GM21786 (cell line): ENCODE measurements around the gene SREBF2.

Experiments used
- ATAC-seq: cut with Tn5 transposase; IDR thresholded peaks from one replicate; pipeline ENCODE4 v1.9.1; 2021; ENCODE audit not compliant: unreplicated experiment

The SREBF2 gene

DNA sequence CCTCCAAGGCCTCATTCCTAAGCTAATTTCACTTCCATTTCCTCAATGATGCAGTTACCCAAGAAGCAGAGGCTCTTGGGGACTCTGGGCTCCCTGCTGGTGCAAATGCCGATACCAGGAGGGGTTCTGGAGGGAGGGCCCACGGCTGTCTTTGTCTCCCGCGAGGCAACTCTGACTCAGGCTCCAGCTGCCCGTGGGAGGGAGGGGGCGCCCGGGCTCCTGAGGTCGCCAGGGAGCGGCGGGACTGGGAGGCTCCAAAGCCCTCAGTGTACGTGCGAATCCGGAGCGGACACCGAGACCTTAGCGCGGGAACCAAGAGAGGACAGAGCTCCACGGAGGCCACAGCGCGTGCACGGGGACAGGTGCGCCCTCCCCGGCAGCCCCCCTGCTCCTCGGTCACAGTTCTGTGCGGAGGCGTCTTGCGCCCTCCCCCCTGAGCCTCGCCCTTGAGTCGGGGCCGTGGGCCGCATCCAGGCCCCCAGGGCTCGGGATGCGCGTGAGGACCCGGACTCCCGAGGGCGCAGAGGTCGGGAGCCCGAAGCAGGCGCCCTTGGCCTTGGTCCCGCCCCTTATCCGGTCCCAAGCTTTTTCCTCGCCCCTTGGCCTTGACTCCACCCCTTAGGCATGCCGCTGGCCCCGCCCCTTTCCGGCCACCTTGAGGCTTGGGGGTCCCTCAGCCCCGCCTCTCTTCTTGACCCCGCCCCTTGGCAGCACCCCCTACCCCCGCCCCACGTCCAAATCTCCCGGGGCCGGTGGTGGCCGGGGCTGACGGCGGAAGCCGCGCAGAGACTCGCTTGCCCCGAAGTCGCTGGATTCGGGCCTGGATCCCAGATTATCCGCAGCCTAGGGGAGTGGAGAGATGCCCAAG lies 86.7 kb downstream of the SREBF2 start:
- peak; percentile 48 for ATAC-seq

DNA sequence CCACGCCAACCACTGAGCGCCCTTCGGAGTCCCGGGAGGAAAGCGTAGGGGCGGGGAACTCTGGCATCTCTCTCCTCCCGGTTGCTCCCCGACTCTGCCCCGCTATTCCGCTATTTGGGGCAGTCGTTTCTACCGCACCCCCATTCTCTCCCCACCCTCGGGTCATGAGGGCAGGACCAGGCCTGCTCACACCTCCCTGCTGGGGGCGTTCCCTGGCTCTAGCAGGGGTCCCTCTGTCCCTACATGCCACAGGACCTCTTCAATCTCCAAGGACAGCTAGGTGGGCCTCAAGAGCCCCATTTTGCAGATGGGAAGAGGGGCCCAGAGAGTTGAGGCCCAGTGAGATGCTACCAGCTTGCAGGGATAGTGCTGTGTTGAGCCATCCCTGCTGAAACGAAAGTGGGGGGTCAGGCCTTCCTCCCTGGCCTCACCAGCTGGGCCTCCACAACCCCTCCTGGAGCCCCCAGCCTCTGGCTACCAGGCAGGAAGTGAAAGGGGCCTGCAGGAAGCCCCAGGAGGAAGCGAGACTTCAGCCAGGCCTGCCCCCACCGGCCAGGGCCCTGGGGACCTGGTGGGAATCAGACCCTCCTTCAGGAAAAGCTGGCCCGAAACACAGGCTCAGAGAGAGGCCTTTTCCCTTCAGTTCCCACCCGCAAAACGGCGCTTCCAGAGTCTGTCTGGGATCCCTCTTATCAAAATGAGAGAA lies 87.5 kb downstream of the SREBF2 start:
- ATAC-seq = peak; percentile 20

DNA sequence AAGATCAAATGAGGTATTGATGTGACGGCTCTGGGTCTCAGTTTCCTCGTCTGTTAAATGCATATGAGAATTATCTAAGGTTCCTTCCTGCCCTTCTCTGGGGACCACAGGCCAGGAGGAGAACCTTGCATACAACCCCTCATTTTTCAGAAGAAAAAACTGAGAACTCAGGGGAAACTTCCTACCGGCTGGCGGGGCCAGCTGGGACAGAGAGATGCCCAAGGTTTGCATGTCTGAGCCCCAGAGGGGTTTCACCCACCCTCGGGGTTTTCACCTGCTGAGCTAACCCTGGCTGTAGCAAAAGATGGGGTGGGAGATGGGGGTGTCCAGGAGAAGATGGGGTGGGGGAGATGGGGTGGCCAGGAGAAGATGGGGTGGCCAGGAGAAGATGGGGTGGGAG lies 89.4 kb downstream of the SREBF2 start:
- ATAC-seq = no peak

DNA sequence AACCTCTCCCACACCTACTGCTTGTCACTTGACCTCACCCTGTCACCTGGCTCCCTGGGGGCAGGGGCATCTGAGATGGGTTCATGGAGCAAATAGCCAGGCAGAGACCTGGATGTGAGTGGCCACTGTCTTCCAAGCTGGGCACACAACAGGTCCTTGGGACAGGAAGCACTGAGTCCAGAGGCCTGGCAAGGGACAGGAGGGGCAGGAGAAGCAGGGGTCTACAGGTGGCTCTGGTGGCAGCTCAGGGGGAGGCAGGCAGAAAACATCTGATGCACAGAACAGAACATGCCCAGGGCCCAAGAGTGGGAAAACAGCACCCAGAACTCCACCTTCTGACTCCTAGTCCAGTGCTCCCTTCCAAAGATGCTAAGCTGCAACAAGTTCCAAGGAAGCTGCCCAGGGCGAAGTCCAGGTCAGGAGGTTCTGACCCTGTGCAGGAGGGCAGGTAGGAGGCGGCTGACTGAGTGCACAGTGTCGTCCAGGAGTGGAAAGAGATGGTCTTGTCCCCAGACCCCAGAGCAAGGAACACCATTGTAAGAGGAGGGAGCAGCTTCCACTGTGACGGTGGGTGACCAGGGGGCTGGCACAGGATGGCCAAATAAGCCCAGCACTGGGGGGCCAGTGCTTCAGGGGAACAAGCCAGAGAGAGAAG lies 90.2 kb downstream of the SREBF2 start:
- no peak for ATAC-seq

DNA sequence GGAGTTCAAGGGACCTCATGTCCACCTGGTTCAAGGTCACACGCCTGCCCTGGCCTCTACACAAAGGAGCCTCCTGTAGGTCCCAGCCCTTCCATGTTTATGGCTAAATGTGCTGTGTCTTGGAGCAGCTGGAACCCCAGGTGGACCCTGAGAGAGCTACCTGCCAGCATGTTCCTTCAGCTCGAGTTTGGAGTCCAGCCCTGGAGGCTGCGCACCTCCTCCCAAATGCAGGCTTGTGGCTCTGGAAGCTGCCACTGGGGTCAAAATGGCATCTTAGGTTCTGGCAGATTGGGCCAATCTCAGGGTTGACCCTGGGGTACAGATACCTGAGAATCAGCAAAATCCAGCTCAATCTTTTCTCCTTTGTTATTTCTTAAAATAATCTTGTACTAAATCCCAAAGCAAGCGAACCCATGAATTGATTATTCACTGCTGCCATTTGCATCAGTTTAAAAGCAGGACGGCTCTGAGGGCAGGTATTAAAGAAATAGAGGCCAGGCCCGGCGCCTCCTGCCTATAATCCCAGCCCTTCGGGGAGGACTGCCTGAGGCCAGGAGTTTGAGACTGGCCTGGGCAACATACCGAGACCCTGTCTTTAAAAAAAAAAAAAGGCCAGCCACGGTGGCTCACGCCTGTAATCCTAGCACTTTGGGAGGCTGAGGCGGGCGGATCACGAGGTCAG lies 90.8 kb downstream of the SREBF2 start:
- ATAC-seq = no peak

DNA sequence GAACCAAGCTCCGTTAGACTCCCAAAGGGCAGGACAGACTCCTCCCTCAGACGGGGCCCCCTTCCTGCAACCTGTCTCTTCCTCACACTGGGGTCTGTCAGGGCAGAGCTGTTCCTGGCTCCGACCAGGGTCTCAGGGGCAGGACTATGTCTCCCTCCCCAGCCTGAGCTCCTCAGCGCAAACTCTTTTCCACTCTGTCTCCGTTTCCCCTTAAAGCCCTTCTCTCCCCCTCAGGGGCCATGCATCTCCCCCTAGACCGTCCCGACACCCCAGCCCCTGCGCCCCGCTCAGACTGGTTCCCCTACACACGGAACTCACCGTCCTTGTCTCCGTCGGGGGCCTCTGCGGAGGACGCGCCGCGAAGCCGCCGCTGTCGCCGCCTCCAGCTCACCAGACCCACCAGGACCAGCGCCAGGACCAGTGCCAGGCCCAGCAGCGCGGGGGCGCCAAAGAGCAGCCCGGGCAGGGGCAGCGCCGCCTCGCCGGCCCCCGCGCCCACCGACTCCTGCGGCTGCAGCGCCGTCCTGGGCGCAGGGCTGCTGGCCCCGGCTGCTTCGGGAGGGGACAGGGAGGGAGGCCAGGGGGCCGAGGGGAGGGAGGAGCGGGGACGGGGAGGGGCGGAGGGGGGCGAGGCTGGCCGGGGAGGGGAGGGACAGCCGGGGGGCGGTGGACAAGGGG lies 93.0 kb downstream of the SREBF2 start:
- no peak for ATAC-seq

DNA sequence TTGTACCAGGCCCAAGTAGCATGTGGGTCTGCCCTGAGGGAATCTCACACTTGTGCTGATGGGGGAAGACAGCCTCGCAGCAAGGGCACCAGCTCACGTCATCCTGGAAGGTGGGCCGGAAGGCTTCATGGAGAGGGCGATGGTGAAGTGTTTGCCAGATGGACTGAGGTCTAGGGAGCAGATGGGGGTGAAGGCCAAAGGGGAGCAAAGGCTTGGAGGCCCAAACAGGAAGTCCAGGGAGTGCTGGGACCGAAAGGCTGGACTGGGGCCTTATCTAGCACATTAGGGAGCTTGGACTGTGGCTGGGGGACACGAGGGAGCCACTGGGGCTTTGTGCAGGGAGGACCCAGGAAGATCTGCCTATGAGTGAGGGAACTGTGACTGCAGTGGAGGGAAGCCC lies 94.9 kb downstream of the SREBF2 start:
- no peak for ATAC-seq

DNA sequence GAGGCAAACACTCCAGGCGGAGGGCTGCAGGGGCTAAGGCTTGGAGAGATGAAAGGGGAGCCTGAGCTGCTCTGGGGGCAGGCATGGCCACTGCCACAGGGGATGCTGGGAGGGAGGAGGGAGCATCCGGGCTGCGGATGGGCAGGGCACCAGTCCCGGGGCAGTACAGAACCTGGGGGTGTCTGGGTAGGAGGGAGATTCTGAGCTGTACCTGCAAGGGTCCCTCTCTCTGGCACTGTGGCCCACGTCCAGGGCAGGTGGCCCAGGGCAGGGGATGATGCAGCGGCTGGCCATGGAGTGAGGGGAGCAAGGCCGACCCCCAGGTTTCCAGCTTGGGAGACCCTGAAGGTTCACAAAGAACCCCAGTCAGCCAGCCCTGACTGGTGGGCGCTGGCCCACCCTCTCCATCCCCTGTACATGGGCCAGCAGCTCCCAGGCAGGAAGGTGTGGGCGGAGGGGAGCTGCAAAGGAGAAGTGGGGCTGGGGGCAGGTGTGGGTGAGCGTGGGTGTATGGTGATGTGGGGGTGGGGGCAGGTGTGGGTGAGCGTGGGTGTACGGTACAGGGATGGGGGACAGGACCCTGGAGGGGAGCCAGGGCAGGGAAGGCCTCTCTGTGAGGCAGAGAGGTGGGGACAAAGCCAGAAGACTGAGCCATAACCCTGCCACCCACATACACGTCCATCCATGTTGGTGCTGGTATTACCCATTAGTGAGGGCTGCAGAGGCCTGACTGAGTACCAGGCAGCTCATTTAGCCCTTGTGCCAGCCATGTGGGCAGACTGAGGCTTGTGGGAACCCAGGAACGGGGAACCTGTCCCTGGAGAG lies 95.9 kb downstream of the SREBF2 start:
- no peak for ATAC-seq

DNA sequence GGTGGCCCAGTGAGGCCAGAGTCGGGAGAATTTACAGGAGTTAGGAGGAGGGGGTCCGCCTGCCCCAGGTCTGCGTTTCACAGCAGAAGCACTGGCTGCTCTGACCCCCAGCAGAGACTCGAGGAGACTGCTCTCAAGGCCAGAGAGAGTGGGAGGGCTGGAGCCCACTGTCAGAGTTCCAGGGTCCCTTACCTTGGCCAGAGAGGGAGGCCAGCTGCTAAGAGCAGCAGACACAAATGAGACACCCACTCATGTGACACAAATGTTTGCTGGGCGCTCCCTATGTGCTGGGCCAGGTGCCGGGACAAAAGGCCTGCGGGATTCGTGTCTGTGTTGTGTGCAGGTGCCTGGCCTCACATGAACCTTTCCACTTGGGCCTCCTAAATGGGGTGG lies 96.5 kb downstream of the SREBF2 start:
- no peak for ATAC-seq

DNA sequence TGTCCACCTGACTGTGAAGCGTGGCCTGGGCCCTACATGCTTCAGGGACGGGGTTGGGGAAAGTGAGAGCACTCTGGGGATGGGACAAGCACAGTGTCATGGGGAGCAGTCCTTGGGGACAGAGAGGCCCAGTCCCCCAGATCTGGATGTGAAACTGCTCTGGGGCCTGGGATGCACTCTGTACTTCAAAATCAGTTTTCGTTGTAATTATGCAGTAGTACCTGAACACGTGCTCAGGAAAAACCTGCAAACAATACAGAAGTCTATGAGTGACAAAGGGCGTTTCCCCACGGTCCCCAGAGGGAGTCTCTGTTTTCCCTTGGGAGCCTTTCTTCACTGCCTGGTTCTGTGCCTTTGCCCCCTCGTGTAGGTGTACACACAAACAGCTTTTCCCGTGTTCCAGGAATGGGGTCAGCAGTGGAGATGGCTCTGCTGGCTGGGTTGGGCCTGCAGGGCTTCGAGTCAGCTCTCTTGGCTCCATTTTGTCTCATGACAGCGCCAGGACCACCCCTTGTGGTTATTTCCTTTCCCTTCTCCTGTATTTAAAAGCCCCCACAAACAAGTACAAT lies 98.9 kb downstream of the SREBF2 start:
- no peak for ATAC-seq

DNA sequence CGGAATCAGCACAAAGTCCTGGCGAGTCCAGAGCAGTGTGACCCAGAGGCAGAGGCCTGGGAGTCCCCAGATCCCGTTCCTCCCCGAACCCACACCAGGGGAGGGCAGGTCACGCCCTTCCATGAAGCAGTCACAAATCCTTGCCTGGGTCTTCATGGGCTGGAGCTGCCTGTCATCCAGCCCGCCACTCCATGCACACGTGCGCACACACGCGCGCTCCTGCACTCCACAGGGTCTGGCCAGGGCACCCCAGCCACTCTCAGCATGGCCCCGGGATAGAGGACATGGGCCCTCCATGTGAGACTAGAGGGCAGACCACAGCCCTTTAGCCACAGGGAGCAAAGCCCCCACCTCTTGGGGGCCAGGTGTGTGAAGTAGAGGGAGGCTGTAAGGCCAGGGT lies 99.4 kb downstream of the SREBF2 start:
- ATAC-seq = no peak

DNA sequence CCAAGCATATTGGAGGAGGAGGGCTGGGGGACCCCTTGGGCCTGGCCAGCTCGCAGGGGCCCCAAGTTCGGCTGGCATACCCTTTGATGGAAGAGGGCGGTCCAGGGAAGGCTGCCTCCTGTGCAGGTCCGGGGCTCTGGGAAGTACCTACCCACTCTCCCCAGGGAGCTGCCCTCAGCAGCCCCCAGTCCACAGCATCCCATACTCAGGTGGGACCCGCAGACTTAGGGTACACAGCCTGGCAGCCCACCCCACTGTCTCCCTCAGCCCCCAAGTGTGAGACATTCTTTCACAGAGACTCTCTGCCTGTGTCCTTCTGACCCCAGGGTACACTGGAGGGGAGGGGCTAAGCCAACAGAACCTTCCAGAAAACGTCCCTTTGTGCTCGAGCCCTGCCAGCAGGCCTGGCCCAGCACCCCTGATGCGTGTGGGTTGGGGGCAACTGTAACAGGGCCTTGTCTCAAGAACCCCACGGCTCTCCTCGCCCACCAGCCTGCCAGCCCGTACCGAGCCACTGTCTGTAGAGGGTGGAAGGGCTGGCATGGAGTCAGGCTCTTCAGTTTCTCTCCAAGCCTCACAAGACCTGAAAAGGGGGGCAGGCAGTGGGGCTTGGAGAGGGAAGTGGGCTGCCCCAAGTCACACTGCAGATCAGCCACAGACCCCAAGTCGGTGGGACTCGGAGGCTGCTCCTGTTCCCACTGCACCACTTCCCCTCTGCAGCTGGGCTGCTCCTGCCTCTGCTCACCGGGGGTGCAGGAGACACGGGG lies 100.7 kb downstream of the SREBF2 start:
- no peak for ATAC-seq

DNA sequence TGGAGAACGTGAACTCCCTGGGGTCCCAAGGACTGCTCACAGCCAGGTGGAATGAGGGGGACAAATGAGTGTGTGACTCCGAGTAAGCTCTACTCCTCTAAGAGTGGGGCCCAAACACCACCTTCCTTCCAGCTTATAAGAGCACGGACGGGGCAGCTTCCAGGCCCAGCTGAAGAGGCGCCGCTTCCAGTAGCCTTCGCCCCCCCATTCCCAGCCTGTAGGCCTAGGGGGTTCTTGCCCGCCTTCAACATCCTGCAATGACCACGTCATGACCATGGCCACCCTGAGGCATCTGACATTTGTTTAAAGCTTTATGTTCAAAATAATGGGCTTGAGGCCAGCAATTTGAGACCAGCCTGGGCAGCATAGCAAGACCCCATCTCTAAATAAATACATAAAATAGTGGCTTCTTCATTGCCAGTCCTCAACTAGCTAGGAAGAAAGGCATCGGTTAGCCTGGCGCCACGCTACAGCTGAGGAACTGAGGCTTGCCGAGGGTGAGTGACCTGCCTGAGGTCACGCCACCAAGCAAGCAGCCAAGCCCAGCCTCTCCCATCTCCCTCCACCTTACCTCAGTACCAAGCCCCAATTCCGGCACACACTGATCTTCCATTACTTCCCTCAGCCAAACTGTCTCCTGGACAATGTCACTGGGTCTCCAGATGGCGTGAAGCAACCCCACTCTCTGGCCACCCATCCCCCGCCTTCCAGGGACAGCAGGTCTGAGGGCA lies 101.5 kb downstream of the SREBF2 start:
- no peak for ATAC-seq

DNA sequence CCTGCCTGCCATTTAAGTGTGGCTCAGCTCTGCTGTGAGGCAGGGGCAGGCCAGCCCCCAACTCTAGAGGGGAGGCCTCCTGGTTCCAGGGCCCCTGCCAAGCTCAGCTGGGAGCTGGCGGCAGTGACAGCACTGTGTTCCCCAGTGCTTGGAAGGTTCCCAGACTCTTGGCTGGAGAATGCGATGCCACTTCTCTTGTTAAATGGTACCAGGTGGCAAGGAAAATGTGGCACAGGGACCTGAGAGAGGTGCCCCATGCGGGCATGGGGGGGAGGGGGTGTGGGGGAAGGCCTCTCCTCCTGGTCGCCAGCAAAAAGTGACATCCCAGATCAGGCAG lies 102.1 kb downstream of the SREBF2 start:
- no peak for ATAC-seq

DNA sequence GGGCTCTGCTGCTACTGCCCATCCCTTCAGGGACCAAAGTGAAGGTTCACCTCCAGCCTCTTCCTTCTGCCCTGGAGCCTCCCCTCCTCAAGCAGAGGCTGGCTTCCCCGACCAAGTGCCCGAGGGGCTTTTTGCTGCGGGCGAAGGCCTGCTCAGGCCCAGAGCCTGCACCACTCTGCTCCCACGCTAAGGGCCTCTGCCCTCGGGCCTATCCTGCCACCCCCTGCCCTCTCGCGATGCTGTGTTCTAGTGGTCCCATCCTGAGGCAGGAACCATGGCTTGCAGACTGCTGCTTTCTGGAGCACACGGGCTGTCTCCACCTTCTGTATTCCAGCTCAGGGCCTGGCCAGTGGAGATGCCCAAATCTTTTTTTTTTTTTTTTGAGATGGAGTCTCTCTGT lies 102.6 kb downstream of the SREBF2 start:
- ATAC-seq = no peak

DNA sequence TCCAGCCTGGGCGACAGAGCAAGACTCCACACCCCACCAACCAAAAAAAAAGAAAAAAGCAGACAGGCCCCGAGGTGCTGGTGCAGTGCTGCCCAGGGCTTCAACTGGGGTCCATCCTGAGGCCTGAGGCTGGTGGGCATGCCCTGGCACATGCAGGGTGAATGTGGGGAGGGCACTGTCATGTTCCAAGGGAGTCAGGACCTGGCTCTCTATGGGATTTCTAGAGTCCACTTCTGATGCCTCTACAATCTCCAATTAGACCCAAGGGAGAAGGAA lies 103.9 kb downstream of the SREBF2 start:
- no peak for ATAC-seq

DNA sequence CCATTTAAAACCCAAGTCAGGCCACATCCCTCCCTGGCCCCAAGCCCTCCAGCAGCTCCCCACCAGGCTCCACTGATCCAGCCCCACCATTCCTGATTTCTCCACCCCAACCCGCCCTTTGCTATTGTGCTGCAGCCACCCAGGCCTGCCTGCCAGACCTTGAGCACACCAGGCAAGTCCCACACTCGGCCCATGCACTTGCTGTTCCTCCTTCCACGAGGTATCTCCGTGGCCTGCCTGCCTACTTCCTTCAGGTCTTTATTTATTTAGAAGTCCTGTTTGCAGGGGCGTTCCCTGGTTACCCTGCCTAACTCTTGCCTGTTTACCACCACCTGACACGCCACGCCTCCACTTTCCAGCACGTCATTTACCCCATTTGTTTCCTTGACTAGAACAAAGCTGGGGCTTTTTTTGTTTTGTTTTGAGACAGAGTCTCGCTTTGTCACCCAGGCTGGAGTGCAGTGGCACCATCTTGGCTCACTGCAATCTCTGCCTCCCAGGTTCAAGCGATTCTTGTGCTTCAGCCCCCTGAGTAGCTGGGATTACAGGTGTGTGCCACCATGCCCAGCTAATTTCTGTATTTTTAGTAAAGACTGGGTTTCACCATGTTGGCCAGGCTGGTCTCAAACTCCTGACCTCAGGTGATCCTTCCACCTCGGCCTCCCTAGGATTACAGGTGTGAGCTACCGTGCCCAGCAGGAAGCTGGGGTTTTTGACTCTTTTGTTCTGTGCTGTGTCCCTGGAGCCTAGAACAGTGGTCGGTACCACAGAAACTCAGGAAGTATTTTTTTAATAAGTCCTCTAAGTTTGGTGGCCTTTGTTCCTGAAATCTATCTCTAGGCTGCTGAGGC lies 107.3 kb downstream of the SREBF2 start:
- ATAC-seq = peak; percentile 48
